Daoy (cell line): ENCODE data around the gene AK5. TPM values are rescaled to one million over a fixed set of nuclear protein-coding genes. Genes with fewer than 3 reads are reported as not detected.
A peak's percentile ranks its signal among the peaks of the same experiment; 100 is the strongest.
"Not testable (repeated sequence)": the region's sequence is repeated elsewhere in the genome, so short reads cannot be mapped to it uniquely, and the experiment has no call there.

Experiments used
- DNase-seq: peaks from one replicate; pipeline ENCODE4 v3.0.0-alpha.2; 2015; ENCODE audit warnings: low read depth
- total RNA-seq: library from RNA; depleted of rRNA; stranded (reverse); fragments of >200 nt; shearing (Covaris generic); gene quantifications from 2 replicates; pipeline ENCODE4 v1.2.3, GENCODE V29; 2014

Gene AK5
- total RNA-seq, 1 experiment from 2014 or later: 38.6 TPM

GRCh38 chr1:77398152-77398551 is 116.3 kb downstream of the AK5 start:
- no peak for DNase-seq

DNA sequence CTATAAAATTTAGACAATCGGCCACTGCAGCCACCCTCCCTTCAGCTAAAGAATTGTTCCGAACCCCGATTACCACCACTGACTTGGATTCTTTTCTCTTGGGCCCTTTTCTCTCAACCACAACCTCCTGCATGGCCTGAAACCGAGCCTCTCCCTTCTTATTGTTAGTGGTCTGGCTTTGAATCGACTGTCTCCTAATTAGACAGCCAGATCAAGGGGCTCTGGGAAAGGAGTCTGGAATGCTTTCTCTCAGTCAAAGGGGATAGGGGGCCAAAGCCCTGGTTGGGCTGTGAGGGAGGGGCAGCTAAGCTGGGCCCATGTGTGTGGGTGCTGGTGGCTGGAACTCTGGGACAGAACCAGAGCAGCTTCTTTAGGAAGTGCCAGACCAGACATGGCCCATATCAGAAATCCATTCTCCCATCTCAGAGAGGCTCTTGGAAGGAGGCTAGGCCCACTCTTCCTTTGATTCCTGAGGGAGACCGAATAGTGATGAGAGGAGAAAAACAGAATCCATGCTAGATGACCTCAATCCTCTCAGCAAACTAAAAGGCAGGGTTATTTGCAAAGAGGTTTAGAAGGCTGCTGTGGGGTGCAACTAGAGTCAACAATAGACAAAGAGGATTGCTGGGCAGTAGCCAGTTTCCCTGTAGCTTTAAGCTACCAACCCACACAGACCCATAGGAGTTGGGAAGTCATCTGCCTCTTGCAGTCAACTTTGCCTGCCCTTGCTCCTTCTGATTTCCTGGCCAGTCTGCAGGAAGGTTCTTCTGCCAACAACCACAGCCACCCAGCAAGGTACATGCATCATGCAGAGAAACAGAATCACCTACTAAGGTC is 117.6 kb downstream of the AK5 start:
- no peak for DNase-seq

DNA sequence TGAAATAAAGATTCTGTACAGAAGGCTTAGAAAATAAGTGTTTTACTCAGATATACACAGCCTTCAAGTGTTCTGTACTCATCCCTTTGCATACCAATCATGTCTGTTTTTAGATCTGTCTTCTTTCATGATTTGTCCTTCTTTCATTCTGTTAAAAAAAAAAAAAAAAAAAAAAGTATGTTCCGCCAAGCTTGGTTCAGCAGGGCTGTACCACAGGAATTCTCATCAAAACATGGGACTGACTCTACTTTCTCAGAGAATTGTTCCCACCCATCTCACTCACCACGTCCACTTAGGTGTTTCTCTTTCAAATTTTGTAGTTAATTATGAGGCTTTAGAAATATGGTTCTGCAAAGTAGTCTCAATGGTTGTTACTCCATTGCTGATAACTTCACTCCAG is 119.0 kb downstream of the AK5 start:
- DNase-seq: no peak

DNA sequence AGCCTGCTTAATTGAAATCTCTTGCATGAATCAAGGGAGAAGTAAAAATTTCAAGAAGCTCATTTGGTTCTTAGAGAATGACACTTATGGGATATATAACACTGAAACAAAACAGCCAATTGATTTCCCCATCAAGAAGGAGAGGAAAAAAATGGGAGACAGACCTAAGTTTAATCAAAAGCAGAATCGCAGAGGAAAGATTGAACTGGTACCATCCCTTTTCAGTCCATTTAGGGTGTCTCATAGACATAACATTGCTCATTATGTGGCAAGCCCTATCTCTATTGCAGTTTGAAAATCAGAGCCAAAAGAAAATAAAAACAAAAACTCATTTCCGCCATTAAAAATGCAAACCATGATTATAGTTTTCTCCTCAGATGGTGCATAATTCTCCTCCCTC is 119.6 kb downstream of the AK5 start:
- no peak for DNase-seq

GRCh38 chr1:77405186-77405585 is 123.4 kb downstream of the AK5 start:
- no peak for DNase-seq

- DNase-seq: no peak
Observed at GRCh38 chr1:77406661-77407060, 124.8 kb downstream of the AK5 start.

DNA sequence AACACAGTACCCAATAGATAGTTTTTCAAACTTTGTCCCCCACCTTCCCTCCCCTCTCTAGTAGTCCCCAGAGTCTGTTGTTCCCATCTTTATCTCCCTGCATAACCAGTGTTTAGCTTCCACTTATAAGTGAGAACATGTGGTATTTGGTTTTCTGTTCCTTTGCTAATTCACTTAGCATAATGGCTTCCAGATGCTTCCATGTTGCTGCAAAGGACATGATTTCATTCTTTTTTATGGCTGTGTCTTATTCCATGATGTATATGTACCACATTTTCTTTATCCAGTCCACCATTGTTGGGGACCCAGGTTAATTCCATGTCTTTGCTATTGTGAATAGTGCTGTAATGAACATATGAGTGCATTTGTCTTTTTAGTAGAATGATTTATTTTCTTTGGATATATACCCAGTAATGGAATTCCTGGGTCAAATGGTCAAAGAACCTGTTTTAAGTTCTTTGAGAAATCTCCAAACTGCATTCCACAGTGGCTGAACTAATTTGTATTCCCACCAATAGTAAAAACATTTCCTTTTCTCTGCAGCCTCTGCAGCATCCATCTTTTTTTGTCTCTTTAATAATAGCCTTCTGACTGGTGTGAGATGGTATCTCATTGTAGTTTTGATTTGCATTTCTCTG is 126.0 kb downstream of the AK5 start:
- no peak for DNase-seq

DNA sequence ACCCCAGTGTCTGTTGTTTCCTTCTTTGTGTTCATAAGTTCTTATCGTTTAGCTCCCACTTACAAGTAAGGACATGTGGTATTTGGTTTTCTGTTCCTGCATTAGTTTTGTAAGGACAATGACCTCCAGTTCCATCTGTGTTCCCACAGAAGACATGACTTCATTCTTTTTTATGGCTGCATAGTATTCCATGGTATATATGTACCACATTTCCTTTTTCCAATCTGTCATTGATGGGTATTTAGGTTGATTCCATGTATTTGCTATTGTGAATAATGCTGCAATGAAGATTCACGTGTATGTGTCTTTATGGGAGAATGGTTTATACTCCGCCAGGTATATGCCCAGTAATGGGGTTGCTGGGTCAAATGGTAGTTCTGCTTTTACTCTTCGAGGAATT is 127.1 kb downstream of the AK5 start:
- DNase-seq: not testable (repeated sequence)

- DNase-seq: peak; percentile 60
Observed at GRCh38 chr1:77412069-77412819, 130.4 kb downstream of the AK5 start.

GRCh38 chr1:77412820-77413530 is 131.2 kb downstream of the AK5 start:
- DNase-seq: no peak

- DNase-seq: no peak
Observed at GRCh38 chr1:77413541-77414335, 131.9 kb downstream of the AK5 start.

DNA sequence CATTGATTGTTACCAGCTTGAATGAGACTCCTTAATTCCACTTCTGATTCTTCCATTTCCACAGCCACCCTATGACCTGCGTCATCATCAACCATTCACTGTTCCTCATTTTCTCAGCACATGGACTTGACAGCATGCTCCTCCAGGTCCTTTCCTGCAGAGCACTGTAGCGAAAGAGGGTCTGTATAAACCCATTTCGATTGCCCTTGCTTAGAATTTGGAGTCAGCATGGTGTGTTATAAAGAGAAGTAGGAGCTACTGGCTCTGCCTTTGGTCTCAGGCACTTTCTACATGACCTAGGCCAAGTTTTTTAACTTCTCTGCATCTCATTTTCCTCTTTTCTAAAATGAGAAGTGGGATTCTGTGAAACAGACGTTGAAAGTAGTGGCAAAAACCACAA is 133.8 kb downstream of the AK5 start:
- DNase-seq: no peak

DNA sequence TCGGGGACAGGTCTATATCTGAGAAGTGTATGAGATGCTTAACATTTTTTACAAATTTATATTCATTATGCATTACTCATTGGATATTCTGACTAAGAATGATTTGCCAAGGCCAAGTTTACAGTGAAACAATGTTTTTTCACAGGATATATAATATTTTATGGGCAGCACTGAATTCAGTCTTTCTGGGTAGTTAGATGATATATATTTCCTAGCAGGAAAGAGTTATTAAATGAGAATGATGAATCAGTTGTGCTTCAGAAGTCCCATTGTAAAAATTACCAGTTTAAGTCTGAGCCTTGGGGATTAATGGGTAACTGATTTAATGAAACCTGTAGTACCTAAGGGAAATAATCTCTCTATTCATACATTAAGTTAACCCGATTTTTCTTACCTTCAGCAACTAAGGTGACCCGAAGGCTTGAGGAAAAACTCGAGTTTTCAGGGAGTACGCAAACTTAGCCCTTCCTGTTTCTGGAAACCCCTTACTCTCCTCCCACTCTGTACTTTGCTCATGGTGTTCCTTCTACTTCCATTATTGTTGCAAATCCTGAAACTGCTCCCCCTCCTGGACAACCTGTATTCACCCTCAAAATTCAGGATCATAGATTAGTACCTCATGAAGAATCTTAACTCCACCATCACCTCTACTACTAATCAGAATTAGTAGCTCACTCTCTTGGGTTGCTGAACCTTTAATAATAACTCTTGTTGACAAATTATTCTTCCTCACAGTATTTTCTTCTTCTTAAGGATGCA is 135.1 kb downstream of the AK5 start:
- DNase-seq: peak; percentile 50

DNA sequence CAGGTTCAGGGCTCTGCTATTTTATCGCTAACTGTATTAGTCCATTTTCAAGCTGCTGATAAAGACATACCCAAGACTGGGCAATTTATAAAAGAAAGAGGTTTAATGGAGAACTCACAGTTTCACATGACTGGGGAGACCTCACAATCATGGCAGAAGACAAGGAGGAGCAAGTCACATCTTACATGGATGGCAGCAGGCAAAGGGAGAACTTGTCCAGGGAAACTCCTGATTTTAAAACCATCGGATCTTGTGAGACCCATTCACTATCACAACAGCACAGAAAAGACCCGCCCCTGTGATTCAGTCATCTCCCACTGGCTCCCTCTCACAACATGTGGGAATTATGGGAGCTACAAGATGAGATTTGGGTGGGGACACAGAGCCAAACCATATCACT is 136.2 kb downstream of the AK5 start:
- not testable (repeated sequence) for DNase-seq

GRCh38 chr1:77421504-77422233 is 139.8 kb downstream of the AK5 start:
- DNase-seq: no peak

DNA sequence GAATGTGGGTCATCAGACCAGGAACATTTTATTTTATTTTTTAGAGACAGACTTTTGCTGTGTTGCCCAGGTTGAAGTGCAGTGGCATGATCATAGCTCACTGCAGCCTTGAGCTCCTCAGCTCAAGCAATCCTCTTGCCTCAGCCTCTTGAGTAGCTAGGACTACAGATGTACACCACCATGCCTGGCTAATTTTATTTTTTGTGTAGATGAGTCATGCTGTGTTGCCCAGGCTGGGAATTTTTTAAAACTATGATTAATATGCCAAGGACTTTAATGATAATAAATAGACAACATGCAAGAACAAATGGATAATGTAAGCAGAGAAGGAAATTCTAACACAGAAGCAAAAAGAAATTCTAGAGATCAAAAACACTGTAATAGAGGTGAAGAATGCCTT is 142.4 kb downstream of the AK5 start:
- peak; percentile 39 for DNase-seq

DNA sequence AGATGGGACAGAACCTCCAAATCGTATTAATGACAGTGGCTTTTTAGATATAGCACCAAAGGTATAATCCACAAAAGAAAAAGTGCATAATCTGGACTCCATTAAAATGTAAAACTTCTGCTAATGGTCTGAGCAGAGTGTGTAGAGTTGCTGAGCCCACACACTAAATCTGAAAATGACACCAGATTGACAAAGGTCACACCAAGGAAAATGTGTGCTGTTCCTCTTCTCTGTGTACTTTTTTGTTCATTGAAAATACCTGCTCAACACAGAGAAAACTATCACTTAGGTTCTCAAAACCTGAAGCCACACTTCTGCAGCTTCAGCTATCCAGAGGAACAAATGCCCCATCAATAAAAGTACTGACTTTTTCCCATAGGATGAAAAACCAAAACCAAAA is 146.2 kb downstream of the AK5 start:
- DNase-seq: no peak

GRCh38 chr1:77430966-77431690 is 149.3 kb downstream of the AK5 start:
- no peak for DNase-seq

- DNase-seq: no peak
Observed at GRCh38 chr1:77433934-77434333, 152.1 kb downstream of the AK5 start.
